GM12878 (cell line): ENCODE measurements around the gene IRF2. TPM values are rescaled to one million over a fixed set of nuclear protein-coding genes. Genes with fewer than 3 reads are reported as not detected.

Source experiments
- BRCA1 ChIP-seq: IDR thresholded peaks from 2 replicates; pipeline ENCODE4 v1.6.1; 2011; ENCODE audit warnings: low read depth, low read length, improper control_type of control experiment
- CEBPB ChIP-seq, 2 experiments: fragments of 150-350 bp in 1 of 2; IDR thresholded peaks; 2 replicates each; pipeline ENCODE4 v1.6.1; 2012 to 2014; ENCODE audit warnings: low read depth in 2 of 2, low read length in 2 of 2, borderline replicate concordance in 1 of 2, inconsistent platforms in 1 of 2
- HDAC2 ChIP-seq: fragments of 200-600 bp; sonication (generic); IDR thresholded peaks from 2 replicates; pipeline ENCODE4 v1.6.1; 2017
- IRF3 ChIP-seq: fragments of 450-650 bp; IDR thresholded peaks from 2 replicates; pipeline ENCODE4 v1.6.1; 2014; ENCODE audit warnings: mild to moderate bottlenecking
- JUND ChIP-seq: IDR thresholded peaks from 2 replicates; pipeline ENCODE4 v1.6.1; 2012; ENCODE audit warnings: low read depth, mild to moderate bottlenecking, low read length, improper control_type of control experiment, moderate library complexity
- KAT2A ChIP-seq: conservative IDR thresholded peaks from 2 replicates; pipeline ENCODE4 v1.6.1; 2011; ENCODE audit warnings: low read depth, low read length; ENCODE audit not compliant: control insufficient read depth
- KLF5 ChIP-seq: fragments of 450-650 bp; IDR thresholded peaks from 2 replicates; pipeline ENCODE4 v1.6.1; 2014; ENCODE audit warnings: mild to moderate bottlenecking; ENCODE audit not compliant: partially characterized antibody
- MEF2B ChIP-seq: fragments of 450-650 bp; IDR thresholded peaks from 2 replicates; pipeline ENCODE4 v1.6.1; 2018; ENCODE audit warnings: mild to moderate bottlenecking, moderate library complexity; ENCODE audit not compliant: partially characterized antibody, poor library complexity, severe bottlenecking
- MLLT1 ChIP-seq: fragments of 450-650 bp; IDR thresholded peaks from 2 replicates; pipeline ENCODE4 v1.6.1; 2016; ENCODE audit warnings: mild to moderate bottlenecking
- RB1 ChIP-seq: fragments of 450-650 bp; formaldehyde crosslinking; IDR thresholded peaks from 2 replicates; pipeline ENCODE4 v1.6.1; 2017; ENCODE audit warnings: mild to moderate bottlenecking, borderline replicate concordance
- SREBF1 ChIP-seq: IDR thresholded peaks from 2 replicates; pipeline ENCODE4 v1.6.1; 2012; ENCODE audit warnings: mild to moderate bottlenecking, low read length
- SUPT20H ChIP-seq: IDR thresholded peaks from 2 replicates; pipeline ENCODE4 v1.6.1; 2011; ENCODE audit warnings: low read depth, mild to moderate bottlenecking, low read length, moderate library complexity, borderline replicate concordance; ENCODE audit not compliant: control insufficient read depth
- TARDBP ChIP-seq: IDR thresholded peaks from 2 replicates; pipeline ENCODE4 v1.6.1; 2016; ENCODE audit warnings: borderline replicate concordance
- ZBTB33 ChIP-seq: fragments of 450-650 bp; IDR thresholded peaks from 2 replicates; pipeline ENCODE4 v1.6.1; 2017; ENCODE audit warnings: mild to moderate bottlenecking
- ZZZ3 ChIP-seq: IDR thresholded peaks from 2 replicates; pipeline ENCODE4 v1.6.1; 2011; ENCODE audit warnings: low read depth; ENCODE audit not compliant: control insufficient read depth, insufficient read length
- polyA plus RNA-seq, 11 experiments: library from polyadenylated mRNA; depleted of rRNA in 4 of 11; unstranded in 6 of 11; stranded (reverse) in 5 of 11; fragments of >200 nt; fragmentation: Nextera tagmentation in 4 of 11; fragmentation: Illumina TruSeq in 1 of 11; extraction: Ambion mirVana in 4 of 11; extraction: Trizol in 1 of 11; gene quantifications; 1 replicate in 1 of 11; 2 replicates in 10 of 11; pipeline versions ENCODE4 v1.2.1 to v1.2.3, GENCODE V29; 2011 to 2016; ENCODE audit warnings: inconsistent platforms in 2 of 11, missing spikeins in 2 of 11, low read depth in 1 of 11
- total RNA-seq, 4 experiments: library from RNA; depleted of rRNA in 3 of 4; stranded (reverse); fragments of >200 nt in 3 of 4; fragmentation: Illumina TruSeq in 1 of 4; extraction: Trizol in 1 of 4; gene quantifications; 2 replicates each; pipeline versions ENCODE4 v1.2.1 to v1.2.3, GENCODE V29; 2013 to 2021
- TF ChIP-seq, protein P1 (sequence below): fragments of 450-650 bp; IDR thresholded peaks from 2 replicates; pipeline ENCODE4 v1.6.1; 2017; ENCODE audit warnings: low read depth, mild to moderate bottlenecking, moderate library complexity
- TF ChIP-seq, protein P2 (sequence below): IDR thresholded peaks from 2 replicates; pipeline ENCODE4 v1.6.1; 2011; ENCODE audit warnings: low read depth, mild to moderate bottlenecking, low read length, moderate library complexity, borderline replicate concordance; ENCODE audit errors: extremely low read depth
- TF ChIP-seq, protein P3 (sequence below): fragments of 450-650 bp; IDR thresholded peaks from 2 replicates; pipeline ENCODE4 v1.6.1; 2016; ENCODE audit warnings: mild to moderate bottlenecking, moderate library complexity, borderline replicate concordance

IRF2 gene
- total and polyA plus RNA-seq, 10 of the 15 experiments (the other 5 are each of a cell fraction or from before 2014, with no cell fraction given): 45.1 to 99.3 (median 58.9) TPM

- TF ChIP-seq IRF3 (no peak), ZBTB33 (no peak), JUND (no peak), CEBPB (IDR thresholded peaks at IDR 0.05; ENCODE audit: borderline replicate concordance in 1 of 2, low read depth in 2 of 2, low read length in 2 of 2) (peak in 1 of 2 experiments; percentile 93; a peak in 2 of 4 replicates), HDAC2 (no peak), KAT2A (no peak), RB1 (no peak), MLLT1 (peak; percentile 19; the same call in 1 of the 2 replicates), MEF2B (peak; percentile 93), BRCA1 (no peak), TARDBP (no peak), SUPT20H (no peak), KLF5 (no peak), SREBF1 (no peak), ZZZ3 (no peak)
- TF ChIP-seq, protein P1, sequence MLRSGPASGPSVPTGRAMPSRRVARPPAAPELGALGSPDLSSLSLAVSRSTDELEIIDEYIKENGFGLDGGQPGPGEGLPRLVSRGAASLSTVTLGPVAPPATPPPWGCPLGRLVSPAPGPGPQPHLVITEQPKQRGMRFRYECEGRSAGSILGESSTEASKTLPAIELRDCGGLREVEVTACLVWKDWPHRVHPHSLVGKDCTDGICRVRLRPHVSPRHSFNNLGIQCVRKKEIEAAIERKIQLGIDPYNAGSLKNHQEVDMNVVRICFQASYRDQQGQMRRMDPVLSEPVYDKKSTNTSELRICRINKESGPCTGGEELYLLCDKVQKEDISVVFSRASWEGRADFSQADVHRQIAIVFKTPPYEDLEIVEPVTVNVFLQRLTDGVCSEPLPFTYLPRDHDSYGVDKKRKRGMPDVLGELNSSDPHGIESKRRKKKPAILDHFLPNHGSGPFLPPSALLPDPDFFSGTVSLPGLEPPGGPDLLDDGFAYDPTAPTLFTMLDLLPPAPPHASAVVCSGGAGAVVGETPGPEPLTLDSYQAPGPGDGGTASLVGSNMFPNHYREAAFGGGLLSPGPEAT: no peak
- TF ChIP-seq, protein P2, sequence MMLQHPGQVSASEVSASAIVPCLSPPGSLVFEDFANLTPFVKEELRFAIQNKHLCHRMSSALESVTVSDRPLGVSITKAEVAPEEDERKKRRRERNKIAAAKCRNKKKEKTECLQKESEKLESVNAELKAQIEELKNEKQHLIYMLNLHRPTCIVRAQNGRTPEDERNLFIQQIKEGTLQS: no peak
- TF ChIP-seq, protein P3, sequence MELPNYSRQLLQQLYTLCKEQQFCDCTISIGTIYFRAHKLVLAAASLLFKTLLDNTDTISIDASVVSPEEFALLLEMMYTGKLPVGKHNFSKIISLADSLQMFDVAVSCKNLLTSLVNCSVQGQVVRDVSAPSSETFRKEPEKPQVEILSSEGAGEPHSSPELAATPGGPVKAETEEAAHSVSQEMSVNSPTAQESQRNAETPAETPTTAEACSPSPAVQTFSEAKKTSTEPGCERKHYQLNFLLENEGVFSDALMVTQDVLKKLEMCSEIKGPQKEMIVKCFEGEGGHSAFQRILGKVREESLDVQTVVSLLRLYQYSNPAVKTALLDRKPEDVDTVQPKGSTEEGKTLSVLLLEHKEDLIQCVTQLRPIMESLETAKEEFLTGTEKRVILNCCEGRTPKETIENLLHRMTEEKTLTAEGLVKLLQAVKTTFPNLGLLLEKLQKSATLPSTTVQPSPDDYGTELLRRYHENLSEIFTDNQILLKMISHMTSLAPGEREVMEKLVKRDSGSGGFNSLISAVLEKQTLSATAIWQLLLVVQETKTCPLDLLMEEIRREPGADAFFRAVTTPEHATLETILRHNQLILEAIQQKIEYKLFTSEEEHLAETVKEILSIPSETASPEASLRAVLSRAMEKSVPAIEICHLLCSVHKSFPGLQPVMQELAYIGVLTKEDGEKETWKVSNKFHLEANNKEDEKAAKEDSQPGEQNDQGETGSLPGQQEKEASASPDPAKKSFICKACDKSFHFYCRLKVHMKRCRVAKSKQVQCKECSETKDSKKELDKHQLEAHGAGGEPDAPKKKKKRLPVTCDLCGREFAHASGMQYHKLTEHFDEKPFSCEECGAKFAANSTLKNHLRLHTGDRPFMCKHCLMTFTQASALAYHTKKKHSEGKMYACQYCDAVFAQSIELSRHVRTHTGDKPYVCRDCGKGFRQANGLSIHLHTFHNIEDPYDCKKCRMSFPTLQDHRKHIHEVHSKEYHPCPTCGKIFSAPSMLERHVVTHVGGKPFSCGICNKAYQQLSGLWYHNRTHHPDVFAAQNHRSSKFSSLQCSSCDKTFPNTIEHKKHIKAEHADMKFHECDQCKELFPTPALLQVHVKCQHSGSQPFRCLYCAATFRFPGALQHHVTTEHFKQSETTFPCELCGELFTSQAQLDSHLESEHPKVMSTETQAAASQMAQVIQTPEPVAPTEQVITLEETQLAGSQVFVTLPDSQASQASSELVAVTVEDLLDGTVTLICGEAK: no peak
These were observed 90.1 kb downstream of the IRF2 start (continued) for GRCh38 chr4:184384056-184384809.
